A673 (cell line): ENCODE measurements around the gene SPTLC3.

Source experiments
- EZH2 ChIP-seq: fragments of 200-600 bp; sonication (generic); IDR thresholded peaks from 2 replicates; pipeline ENCODE4 v1.6.1; 2017; ENCODE audit warnings: borderline replicate concordance, low read depth, mild to moderate bottlenecking, mixed read lengths, antibody characterized with exemption, low read length; ENCODE audit not compliant: poor library complexity, severe bottlenecking
- TF ChIP-seq, protein P1 (sequence below): fragments of 300-800, 200-600 bp; sonication (generic); conservative IDR thresholded peaks from 2 replicates; pipeline ENCODE4 v1.5.1; 2017; ENCODE audit warnings: low read depth, mild to moderate bottlenecking, antibody characterized with exemption, low read length, moderate library complexity, mixed read lengths

DNA sequence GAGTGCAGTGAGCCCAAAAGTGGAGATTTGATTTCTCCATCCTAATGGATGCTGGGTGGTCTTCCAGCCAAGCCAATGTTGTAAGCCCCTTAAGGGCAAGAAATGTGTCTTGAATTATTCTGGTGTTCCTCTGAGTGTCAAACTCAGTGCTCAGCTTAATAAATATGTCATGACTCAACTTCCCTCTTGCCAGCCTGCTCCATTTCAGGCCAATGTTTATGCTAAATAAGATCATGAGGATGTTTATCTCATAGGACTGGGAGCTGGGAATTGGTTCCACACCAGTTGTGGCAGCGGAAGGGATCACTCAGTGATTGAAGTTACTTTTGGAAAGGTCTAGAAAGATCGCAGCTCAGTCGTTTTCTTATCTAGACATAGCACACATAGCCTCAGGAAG is 121.9 kb downstream of the SPTLC3 start:
- TF ChIP-seq, protein P1, sequence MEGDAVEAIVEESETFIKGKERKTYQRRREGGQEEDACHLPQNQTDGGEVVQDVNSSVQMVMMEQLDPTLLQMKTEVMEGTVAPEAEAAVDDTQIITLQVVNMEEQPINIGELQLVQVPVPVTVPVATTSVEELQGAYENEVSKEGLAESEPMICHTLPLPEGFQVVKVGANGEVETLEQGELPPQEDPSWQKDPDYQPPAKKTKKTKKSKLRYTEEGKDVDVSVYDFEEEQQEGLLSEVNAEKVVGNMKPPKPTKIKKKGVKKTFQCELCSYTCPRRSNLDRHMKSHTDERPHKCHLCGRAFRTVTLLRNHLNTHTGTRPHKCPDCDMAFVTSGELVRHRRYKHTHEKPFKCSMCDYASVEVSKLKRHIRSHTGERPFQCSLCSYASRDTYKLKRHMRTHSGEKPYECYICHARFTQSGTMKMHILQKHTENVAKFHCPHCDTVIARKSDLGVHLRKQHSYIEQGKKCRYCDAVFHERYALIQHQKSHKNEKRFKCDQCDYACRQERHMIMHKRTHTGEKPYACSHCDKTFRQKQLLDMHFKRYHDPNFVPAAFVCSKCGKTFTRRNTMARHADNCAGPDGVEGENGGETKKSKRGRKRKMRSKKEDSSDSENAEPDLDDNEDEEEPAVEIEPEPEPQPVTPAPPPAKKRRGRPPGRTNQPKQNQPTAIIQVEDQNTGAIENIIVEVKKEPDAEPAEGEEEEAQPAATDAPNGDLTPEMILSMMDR = no peak
- no peak for TF ChIP-seq EZH2
